SK-N-MC (cell line): ENCODE measurements around the gene CLRN1.

Experiments used
- EZH2 ChIP-seq: fragments of 200-600 bp; sonication (generic); IDR thresholded peaks from one replicate; pipeline ENCODE4 v1.6.1; 2017; ENCODE audit warnings: antibody characterized with exemption
- FOXP2 ChIP-seq: optimal IDR thresholded peaks from 2 replicates; pipeline ENCODE3; 2011; ENCODE audit warnings: mild to moderate bottlenecking, moderate library complexity; ENCODE audit not compliant: insufficient read depth; ENCODE audit errors: extremely low read length, control extremely low read depth
- POLR2AphosphoS5 ChIP-seq: IDR thresholded peaks from 2 replicates; pipeline ENCODE4 v1.6.1; 2012; ENCODE audit warnings: mild to moderate bottlenecking, low read depth, low read length, borderline replicate concordance

GRCh38 chr3:150890831-150891230 is 81.7 kb downstream of the CLRN1 start:
- TF ChIP-seq EZH2 (no peak), POLR2AphosphoS5 (no peak), FOXP2 (no peak)
